ENCODE data around the gene GSTP1. TPM values are rescaled to one million over a fixed set of nuclear protein-coding genes. Genes with fewer than 3 reads are reported as not detected.
"Not testable (repeated sequence)": the region's sequence is repeated elsewhere in the genome, so short reads cannot be mapped to it uniquely, and the experiment has no call there.

GSTP1 gene
- total RNA-seq, 4 donors from 2014 or later: 410 to 885 (median 651) TPM

DNA sequence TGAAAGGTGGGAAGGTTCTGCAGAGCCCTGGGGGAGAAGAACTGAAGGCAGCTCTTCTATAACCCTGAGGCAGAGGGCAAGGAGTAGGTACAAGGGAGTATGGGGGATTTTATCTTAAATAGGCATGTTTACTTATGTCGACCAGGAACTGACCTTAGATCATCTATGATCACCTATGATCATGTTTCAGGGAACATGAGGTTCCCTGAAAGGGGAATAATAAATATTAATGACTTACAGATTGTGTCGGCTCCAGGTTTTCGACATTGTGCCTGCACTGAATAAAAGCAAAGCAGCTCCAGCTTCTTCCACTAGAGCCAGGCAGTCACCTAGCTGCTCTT is 9.9 kb downstream of the GSTP1 start:
- Histone ChIP-seq H3K27ac (no peak overlapping the region), H3K9me3 (no peaks in the 10 kb centered on the region), H3K27me3 (no peaks in the 10 kb centered on the region), H3K36me3 (no peaks in the 10 kb centered on the region), H3K4me3 (no peak overlapping the region), H3K4me1 (no peaks in the 10 kb centered on the region)
- TF ChIP-seq CTCF (IDR thresholded peaks at IDR 0.05) (no peak), POLR2A (IDR thresholded peaks at IDR 0.05) (no peak)
- DNase-seq: no peak
- intact Hi-C loops (cut with DNase I; ENCODE audit: low total_unique reads): no loop called here

DNA sequence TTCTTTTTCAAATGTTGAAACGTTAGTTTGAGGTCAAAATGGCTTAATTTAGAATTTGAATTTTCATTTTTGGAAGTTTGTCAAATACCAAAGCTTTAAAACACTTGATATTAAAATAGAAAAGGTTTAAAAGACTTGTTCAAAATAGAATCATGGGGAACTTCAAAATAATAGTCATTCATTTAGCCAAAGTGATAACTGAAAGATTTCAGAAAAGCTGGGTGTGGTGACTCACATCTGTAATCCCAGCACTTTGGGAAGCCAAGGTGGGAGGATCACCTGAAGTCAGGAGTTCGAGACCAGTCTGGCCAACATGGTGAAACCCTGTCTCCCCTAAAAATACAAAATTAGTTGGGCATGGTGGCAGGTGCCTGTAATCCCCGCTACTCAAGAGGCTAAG is 10.9 kb downstream of the GSTP1 start:
- no peak overlapping the region for H3K4me3 ChIP-seq
- intact Hi-C loops (cut with DNase I; ENCODE audit: low total_unique reads): no loop called here
- no peaks in the 10 kb centered on the region for H3K36me3 ChIP-seq
- H3K4me1 ChIP-seq: no peaks in the 10 kb centered on the region
- no peaks in the 10 kb centered on the region for H3K27me3 ChIP-seq
- DNase-seq: no peak
- H3K27ac ChIP-seq: no peak overlapping the region
- TF ChIP-seq CTCF (IDR thresholded peaks at IDR 0.05): no peak
- TF ChIP-seq POLR2A (IDR thresholded peaks at IDR 0.05): no peak
- no peaks in the 10 kb centered on the region for H3K9me3 ChIP-seq

GRCh38 chr11:67596753-67597300 is 13.2 kb downstream of the GSTP1 start:
- intact Hi-C loops (cut with DNase I; ENCODE audit: low total_unique reads): no loop called here
- no peaks in the 10 kb centered on the region for H3K4me1 ChIP-seq
- TF ChIP-seq CTCF (IDR thresholded peaks at IDR 0.05) (no peak), POLR2A (IDR thresholded peaks at IDR 0.05) (no peak)
- DNase-seq: no peak
- no peaks in the 10 kb centered on the region for H3K27me3 ChIP-seq
- no peaks in the 10 kb centered on the region for H3K36me3 ChIP-seq
- no peak overlapping the region for H3K27ac ChIP-seq
- H3K4me3 ChIP-seq: no peak overlapping the region
- no peaks in the 10 kb centered on the region for H3K9me3 ChIP-seq

GRCh38 chr11:67597458-67597857 is 13.8 kb downstream of the GSTP1 start:
- H3K27ac ChIP-seq; H3K4me3 ChIP-seq; intact Hi-C loops (cut with DNase I; ENCODE audit: low total_unique reads); DNase-seq; H3K9me3 ChIP-seq; H3K36me3 ChIP-seq; H3K4me1 ChIP-seq; H3K27me3 ChIP-seq: not testable (repeated sequence)

DNA sequence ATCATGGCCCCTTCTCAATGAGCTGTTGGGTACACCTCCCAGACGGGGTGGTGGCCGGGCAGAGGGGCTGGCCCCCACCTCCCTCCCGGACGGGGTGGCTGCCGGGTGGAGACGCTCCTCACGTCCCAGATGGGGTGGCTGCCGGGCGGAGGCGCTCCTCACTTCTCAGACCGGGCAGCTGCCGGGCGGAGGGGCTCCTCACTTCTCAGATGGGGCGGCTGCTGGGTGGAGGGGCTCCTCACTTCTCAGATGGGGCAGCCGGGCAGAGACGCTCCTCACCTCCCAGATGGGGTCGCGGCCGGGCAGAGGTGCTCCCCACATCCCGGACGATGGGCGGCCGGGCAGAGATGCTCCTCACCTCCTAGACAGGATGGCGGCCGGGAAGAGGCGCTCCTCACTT is 14.4 kb downstream of the GSTP1 start:
- intact Hi-C loops (cut with DNase I; ENCODE audit: low total_unique reads); H3K27ac ChIP-seq; H3K36me3 ChIP-seq; H3K27me3 ChIP-seq; H3K9me3 ChIP-seq; DNase-seq; H3K4me1 ChIP-seq; H3K4me3 ChIP-seq: not testable (repeated sequence)

DNA sequence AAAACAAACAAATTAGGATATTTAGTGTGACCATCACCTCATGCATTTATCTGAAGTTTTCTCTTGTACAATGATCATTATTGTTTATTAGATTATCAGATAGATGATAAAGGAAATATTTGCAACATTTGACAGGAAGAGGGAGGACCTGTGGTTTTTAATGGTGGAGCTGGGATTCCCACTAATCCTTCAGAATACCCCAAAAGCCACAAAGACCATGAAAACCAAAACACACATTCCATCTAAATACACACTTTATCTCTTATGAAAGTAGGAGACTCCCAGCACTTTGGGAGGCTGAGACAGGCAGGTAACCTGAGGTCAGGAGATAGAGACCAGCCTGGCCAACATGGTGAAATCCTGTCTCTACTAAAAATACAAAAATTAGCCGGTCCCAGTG is 15.5 kb downstream of the GSTP1 start:
- no peaks in the 10 kb centered on the region for H3K9me3 ChIP-seq
- TF ChIP-seq POLR2A (IDR thresholded peaks at IDR 0.05) (no peak), CTCF (IDR thresholded peaks at IDR 0.05) (no peak)

More for the DNA sequence above, 15.5 kb downstream of the GSTP1 start:
- H3K4me3 ChIP-seq: no peak overlapping the region
- H3K36me3 ChIP-seq: no peaks in the 10 kb centered on the region
- no peaks in the 10 kb centered on the region for H3K4me1 ChIP-seq
- H3K27ac ChIP-seq: no peak overlapping the region
- intact Hi-C loops (cut with DNase I; ENCODE audit: low total_unique reads): no loop called here
- DNase-seq: no peak
- no peaks in the 10 kb centered on the region for H3K27me3 ChIP-seq

Measured in uterus (tissue), 4 donors.